ENCODE data around the gene IMP3. TPM values are rescaled to one million over a fixed set of nuclear protein-coding genes. Genes with fewer than 3 reads are reported as not detected.

Gene IMP3
- total RNA-seq, 4 donors from 2014 or later, result 139 to 273 (median 180) TPM

DNA sequence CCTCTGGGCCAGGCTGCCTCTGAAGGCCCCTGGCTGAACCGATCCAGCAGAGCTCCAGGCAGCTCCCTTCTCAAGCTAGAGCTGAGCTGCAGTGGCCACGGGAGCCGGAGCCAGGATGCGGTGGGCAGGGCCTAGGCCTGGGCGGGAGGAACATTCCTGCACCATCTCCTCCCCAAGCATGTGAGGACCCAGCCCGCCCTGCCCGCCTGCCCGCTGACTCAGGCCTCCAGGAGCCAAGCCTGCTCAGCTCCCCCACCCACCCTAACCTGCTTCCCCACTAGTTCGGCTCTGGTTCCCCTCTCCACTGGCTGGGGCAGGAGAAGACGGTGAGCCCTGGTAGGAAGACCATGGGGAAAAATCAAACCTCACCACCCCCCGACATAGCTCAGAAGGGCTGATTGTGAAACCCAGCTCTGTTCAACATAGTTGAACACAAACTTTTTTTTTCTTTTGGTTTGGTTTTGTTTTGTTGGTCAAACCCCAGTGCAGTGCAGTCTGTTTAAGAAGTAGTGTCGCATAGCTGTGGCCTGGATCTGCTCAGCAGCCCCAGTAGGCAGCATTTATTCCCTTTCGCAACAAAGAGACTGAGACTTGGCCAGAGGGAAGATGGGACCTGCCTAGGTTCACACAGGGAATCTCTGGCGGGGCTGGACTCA is 21.2 kb upstream of the IMP3 start:
- peaks cover 94% of the 10 kb centered on the region for H3K4me1 ChIP-seq
- TF ChIP-seq POLR2AphosphoS5 (IDR thresholded peaks at IDR 0.05), result peak in 1 of 3 donors; percentile 80
- TF ChIP-seq POLR2A (IDR thresholded peaks at IDR 0.05), result no peak
- TF ChIP-seq, protein P1, sequence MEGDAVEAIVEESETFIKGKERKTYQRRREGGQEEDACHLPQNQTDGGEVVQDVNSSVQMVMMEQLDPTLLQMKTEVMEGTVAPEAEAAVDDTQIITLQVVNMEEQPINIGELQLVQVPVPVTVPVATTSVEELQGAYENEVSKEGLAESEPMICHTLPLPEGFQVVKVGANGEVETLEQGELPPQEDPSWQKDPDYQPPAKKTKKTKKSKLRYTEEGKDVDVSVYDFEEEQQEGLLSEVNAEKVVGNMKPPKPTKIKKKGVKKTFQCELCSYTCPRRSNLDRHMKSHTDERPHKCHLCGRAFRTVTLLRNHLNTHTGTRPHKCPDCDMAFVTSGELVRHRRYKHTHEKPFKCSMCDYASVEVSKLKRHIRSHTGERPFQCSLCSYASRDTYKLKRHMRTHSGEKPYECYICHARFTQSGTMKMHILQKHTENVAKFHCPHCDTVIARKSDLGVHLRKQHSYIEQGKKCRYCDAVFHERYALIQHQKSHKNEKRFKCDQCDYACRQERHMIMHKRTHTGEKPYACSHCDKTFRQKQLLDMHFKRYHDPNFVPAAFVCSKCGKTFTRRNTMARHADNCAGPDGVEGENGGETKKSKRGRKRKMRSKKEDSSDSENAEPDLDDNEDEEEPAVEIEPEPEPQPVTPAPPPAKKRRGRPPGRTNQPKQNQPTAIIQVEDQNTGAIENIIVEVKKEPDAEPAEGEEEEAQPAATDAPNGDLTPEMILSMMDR (IDR thresholded peaks at IDR 0.05), result no peak
- whole genome bisulfite sequencing, result 33% methylated on average over 6 of the region's 14 CpGs
- DNase-seq (ENCODE audit: low spot score in 2 of 2), result peak; percentile 95 to 96
- H3K27ac ChIP-seq, result peak overlapping the region; percentile 88
- H3K4me3 ChIP-seq, result no peak overlapping the region
- H3K9me3 ChIP-seq, result no peaks in the 10 kb centered on the region
- H3K27me3 ChIP-seq, result no peaks in the 10 kb centered on the region
- peaks cover 26% of the 10 kb centered on the region for H3K36me3 ChIP-seq

DNA sequence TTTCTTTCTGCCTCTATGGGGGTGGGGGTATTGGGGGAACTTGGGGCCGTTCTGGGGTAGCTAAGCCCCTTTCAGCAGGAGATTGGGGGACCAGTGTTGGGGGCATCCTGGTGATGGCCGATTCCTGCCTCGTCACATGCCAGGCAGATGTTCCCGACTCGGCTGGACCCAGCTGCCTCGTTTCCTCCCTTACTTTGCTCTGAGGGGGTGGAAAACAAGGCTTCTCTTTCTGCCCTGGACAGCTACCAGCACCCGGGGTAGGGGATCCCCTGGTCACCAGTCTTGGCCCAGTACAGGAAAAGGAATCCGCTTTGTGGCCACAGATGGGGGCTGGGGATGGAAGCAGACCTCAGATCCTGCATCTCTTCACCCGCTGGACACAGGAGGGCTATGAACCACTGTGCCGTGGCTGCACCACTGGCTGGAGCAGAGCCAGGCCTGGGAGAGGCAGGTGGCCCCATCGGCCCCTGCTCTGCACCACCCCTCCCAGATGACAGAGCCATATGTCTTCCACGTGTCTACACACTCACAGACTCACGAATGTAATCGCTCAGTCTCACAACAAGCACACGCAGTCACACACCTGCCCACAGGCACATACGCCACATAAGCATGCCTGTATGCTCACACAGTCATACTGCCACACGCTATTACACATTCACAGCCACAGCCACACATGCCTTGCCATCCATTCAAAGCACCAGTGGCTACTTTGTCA is 20.1 kb upstream of the IMP3 start:
- Histone ChIP-seq H3K27ac (peak overlapping the region; percentile 88), H3K4me1 (peaks cover 94% of the 10 kb centered on the region), H3K36me3 (peaks cover 26% of the 10 kb centered on the region), H3K27me3 (no peaks in the 10 kb centered on the region), H3K4me3 (no peak overlapping the region), H3K9me3 (no peaks in the 10 kb centered on the region)
- TF ChIP-seq POLR2AphosphoS5 (IDR thresholded peaks at IDR 0.05) (no peak), POLR2A (IDR thresholded peaks at IDR 0.05) (no peak), EP300 (IDR thresholded peaks at IDR 0.05) (no peak)
- TF ChIP-seq, protein P1 (IDR thresholded peaks at IDR 0.05), result no peak
- 80% methylated on average over 4 of the region's 17 CpGs for WGBS
- peak in 1 of 2 donors; percentile 67 for DNase-seq (ENCODE audit: low spot score in 2 of 2)

DNA sequence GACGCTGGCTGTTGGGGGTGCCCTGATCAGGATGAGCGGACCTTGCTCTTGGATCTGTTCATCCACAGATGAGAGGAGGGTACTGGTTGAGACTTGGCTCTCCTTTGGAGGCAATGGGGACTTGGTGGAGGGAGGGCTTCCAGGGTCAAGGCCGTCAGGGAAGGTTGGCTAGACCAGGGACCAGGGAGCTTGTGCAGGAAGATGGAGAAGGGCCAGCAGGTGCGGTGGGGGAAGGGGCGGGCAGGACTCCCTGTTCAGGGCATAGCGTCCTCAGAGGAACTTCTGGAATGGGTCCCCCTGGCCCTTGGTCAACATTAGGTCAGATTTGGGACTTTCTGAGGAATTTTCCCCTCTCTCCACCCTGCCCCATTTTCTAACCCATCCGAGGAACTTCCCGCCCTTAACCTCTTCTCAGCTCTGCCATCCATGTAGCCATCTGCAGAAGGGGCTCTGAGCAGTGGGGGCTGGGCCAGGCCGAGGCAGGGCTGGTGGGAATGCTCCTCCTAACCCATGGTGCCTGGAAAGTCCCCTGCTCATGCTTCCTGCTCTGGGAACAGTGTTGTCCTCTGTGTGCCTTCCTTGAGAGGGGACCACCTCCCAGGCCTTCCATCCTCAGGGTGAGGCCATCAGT is 19.2 kb upstream of the IMP3 start:
- H3K4me3 ChIP-seq, result no peak overlapping the region
- WGBS, result 61% methylated on average over 9 of the region's 9 CpGs
- H3K4me1 ChIP-seq, result peaks cover 95% of the 10 kb centered on the region

DNA sequence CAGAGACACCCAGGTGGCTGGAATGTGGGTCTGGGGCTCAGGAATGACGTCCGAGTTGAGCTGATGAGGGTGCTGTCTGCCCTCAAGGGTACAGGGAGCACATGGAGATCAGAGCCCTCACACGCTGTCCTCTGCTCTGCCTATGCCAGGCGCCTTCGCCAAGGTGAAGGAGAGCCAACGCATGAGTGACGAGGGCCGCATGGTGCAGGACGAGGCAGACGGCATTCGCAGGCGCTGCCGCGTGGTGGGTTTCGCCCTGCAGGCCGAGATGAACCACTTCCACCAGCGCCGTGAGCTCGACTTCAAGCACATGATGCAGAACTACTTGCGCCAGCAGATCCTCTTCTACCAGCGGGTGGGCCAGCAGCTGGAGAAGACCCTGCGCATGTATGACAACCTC is 16.8 kb upstream of the IMP3 start:
- no peaks in the 10 kb centered on the region for H3K27me3 ChIP-seq
- peaks cover 95% of the 10 kb centered on the region for H3K4me1 ChIP-seq
- peaks cover 26% of the 10 kb centered on the region for H3K36me3 ChIP-seq
- no peak for TF ChIP-seq POLR2A (IDR thresholded peaks at IDR 0.05)
- no peak for TF ChIP-seq EP300 (IDR thresholded peaks at IDR 0.05)
- TF ChIP-seq, protein P1 (IDR thresholded peaks at IDR 0.05), result no peak
- no peak overlapping the region for H3K27ac ChIP-seq
- H3K4me3 ChIP-seq, result no peak overlapping the region
- 93% methylated on average over 11 of the region's 22 CpGs for WGBS
- H3K9me3 ChIP-seq, result no peaks in the 10 kb centered on the region
- DNase-seq (ENCODE audit: low spot score in 2 of 2), result no peak

More for the DNA sequence above, 19.2 kb upstream of the IMP3 start:
- peak in 1 of 2 donors; percentile 72 for DNase-seq (ENCODE audit: low spot score in 2 of 2)
- TF ChIP-seq POLR2AphosphoS5 (IDR thresholded peaks at IDR 0.05) (no peak), POLR2A (IDR thresholded peaks at IDR 0.05) (no peak), EP300 (IDR thresholded peaks at IDR 0.05) (no peak)
- TF ChIP-seq, protein P1 (IDR thresholded peaks at IDR 0.05), result no peak
- peak overlapping the region; percentile 88 for H3K27ac ChIP-seq
- peaks cover 26% of the 10 kb centered on the region for H3K36me3 ChIP-seq
- no peaks in the 10 kb centered on the region for H3K27me3 ChIP-seq
- H3K9me3 ChIP-seq, result no peaks in the 10 kb centered on the region

DNA sequence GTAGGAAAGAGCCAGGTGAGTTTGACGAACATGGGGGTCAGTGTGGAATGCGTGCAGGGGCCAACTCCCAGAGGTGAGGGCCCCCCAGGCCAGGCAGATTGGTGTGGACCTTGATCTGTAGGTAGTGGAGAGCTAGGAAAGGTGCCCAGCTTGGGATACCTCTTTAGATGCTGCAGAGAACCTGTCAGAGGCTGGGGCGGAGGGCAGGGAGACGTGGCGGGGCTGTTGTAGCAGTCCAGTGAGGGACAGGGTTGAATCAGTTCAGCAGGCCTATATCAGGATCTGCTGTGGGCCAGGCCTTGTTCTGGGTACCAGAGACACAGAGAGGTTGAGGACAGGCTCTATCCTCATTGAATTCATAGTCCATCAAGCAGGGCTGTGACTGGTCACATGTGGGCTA is 16.3 kb upstream of the IMP3 start:
- no peak for TF ChIP-seq EP300 (IDR thresholded peaks at IDR 0.05)
- TF ChIP-seq POLR2AphosphoS5 (IDR thresholded peaks at IDR 0.05), result no peak
- no peak for TF ChIP-seq POLR2A (IDR thresholded peaks at IDR 0.05)
- TF ChIP-seq, protein P1 (IDR thresholded peaks at IDR 0.05), result no peak

More for the DNA sequence above, 16.3 kb upstream of the IMP3 start:
- H3K4me3 ChIP-seq, result no peak overlapping the region
- WGBS, result 92% methylated on average over 5 of the region's 5 CpGs
- DNase-seq (ENCODE audit: low spot score in 2 of 2), result no peak
- H3K36me3 ChIP-seq, result peaks cover 26% of the 10 kb centered on the region
- no peaks in the 10 kb centered on the region for H3K27me3 ChIP-seq
- H3K9me3 ChIP-seq, result no peaks in the 10 kb centered on the region
- H3K27ac ChIP-seq, result no peak overlapping the region
- H3K4me1 ChIP-seq, result peaks cover 95% of the 10 kb centered on the region
